ENCODE data around the gene NID2.

Gene NID2, protein sequence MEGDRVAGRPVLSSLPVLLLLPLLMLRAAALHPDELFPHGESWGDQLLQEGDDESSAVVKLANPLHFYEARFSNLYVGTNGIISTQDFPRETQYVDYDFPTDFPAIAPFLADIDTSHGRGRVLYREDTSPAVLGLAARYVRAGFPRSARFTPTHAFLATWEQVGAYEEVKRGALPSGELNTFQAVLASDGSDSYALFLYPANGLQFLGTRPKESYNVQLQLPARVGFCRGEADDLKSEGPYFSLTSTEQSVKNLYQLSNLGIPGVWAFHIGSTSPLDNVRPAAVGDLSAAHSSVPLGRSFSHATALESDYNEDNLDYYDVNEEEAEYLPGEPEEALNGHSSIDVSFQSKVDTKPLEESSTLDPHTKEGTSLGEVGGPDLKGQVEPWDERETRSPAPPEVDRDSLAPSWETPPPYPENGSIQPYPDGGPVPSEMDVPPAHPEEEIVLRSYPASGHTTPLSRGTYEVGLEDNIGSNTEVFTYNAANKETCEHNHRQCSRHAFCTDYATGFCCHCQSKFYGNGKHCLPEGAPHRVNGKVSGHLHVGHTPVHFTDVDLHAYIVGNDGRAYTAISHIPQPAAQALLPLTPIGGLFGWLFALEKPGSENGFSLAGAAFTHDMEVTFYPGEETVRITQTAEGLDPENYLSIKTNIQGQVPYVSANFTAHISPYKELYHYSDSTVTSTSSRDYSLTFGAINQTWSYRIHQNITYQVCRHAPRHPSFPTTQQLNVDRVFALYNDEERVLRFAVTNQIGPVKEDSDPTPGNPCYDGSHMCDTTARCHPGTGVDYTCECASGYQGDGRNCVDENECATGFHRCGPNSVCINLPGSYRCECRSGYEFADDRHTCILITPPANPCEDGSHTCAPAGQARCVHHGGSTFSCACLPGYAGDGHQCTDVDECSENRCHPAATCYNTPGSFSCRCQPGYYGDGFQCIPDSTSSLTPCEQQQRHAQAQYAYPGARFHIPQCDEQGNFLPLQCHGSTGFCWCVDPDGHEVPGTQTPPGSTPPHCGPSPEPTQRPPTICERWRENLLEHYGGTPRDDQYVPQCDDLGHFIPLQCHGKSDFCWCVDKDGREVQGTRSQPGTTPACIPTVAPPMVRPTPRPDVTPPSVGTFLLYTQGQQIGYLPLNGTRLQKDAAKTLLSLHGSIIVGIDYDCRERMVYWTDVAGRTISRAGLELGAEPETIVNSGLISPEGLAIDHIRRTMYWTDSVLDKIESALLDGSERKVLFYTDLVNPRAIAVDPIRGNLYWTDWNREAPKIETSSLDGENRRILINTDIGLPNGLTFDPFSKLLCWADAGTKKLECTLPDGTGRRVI (N-terminal part only)

DNA sequence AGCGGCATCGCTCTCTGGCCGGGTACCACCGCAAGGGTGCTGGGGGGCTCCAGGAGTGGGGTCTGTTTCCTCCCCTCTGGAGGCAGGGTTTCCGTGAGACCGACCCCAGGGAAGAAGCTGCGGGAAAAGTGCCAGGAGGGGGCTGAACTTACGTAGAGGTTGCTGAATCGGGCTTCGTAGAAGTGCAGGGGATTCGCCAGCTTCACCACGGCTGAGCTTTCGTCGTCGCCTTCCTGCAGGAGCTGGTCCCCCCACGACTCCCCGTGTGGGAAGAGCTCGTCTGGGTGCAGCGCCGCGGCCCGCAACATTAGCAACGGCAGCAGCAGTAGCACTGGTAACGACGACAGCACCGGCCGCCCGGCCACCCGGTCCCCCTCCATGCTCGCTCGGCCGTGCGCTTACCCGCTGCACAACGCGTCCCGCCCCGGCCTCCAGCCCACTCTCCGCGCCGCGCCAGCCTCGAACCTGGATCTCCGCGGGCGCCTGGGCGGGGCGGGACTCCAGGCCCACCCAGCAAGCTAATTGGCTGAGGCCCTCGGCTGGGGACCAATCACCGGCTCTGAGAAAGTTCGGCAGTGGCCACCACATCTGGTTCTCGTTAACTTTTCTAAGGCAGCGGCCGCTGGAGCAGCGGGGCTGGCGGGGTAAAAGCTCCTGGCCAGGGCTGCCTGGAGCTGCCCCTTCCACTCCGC is at the start of gene NID2:
TSS of gene NID2 (minus strand) at position 445 of the 692 bp plus-strand sequence. CDS start at position 380, 65 bp downstream.
- DNase-seq, result no peak

DNA sequence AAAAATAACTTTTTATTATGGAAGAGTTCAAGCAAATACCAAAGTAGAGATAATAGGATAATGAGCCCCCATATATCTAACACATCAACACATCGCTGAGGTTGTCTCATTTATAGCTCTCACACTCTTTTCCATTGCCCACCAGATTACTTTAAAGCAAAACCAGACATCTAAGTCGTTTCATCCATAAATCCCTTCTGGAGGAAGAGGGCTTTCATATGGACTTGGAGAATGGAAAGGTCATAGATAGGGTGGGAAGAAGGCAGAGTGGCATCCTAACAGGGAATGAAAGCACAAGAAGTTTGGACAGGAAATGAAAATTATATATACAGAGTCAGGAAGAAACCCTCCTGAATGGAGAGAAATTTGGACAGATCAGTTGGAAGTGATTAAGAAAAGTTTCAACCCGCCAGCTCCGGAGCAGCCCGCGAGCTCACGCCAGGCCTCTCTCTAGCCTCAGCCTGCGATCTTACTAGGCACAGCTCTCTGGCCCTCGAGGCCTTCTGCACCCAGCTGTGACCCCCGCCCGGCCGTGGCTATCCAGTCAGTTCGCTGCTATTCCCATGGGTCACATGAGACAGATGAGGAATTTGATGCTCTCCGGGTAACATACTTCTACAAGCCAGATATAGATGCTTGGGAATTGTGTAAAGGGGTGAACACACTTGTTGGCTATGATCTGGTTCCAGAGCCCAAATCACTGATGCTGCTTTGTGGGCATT is 48.4 kb upstream of the NID2 start:
- DNase-seq, result no peak

DNA sequence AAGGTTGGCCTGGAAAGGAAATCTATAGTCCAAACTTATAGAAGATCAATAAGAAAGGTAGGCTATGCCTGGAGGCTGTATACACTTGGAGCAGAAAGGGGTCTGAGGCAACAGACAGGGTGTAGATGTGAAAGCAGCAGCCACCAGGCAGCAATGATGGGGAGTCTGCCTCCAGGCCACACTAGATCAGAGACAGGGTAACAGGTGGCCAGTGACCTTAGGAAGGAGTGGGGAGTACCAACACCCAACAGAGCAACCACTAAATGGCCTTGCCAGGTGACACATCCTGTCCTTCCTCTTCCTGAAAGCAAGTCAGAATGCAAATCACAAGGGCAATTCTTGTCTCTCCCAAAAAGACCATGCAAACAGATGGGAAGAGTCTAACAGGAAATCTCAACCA is 46.4 kb upstream of the NID2 start:
- no peak for DNase-seq

DNA sequence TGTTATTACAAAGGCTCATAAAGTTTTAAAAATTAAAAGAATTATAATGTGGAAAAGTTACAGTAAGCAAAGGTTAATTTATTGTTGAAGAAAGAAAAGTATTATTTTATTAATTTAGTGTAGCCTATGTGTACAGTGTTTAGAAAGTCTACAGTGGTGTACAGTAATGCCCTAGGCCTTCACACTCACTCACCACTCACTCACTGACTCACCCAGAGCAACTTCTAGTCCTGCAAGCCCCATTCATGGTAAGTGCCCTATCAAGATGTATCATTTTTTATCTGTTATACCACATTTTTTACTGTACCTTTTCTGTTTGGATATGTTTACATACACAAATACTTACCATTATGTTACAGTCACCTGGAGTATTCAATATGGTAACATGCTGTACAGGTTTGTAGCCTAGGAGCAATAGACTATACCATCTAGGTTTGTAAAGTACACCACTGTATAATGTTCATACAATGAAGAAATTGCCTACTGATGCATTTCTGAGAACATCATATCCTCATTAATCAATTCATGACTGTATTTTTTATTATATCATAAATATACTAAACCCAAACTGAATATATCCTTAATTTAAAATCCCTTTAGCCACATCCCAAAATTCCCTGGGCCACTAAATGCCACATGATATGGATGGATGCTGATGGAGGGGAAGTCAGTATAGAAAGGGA is 43.6 kb upstream of the NID2 start:
- DNase-seq, result no peak

DNA sequence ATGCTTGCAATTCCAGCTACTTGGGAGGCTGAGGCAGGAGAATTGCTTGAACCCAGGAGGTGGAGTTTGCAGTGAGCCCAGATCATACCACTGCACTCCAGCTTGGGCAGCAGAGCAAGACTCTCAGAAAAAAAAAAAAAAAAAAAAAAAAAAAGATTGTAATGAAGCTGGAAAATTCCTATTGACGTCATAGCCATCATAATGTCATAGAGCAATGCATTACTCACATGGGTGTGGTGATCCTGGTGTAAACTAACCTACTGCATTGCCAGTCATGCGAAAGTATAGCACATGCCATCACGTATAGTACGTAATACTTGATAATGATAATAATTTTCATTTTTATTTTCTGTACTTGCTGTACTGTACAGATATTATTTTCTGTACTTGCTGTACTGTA is 42.7 kb upstream of the NID2 start:
- no peak for DNase-seq

DNA sequence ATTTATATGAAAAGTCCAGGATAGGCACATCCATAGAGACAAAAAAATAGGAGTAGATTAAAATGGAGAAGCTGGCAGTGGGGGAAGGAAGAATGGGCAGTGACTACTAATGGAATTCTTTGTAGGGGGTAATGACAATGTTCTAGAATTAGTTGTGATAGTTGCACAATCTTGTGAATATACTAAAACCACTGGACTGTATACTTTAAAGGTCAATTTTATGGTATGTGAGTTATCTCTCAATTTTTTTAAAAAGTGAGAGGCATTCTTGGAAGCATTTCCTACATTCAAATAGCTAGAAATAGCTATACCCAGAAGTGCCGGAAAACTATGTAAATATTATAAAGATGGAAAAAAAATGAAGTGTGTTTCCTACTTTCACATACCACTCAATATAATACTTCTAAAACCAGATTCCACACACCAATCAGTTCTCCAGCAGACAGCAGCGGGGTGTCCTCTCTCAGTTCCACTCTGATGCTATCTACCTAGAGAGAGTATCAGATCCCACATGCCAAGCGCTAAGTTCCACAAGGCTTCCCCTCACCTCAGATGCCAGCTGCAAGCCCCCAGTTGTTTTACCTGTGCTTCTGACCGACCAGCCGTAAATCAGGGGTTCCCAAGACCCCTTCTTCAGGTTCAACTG is 41.7 kb upstream of the NID2 start:
- no peak for DNase-seq

DNA sequence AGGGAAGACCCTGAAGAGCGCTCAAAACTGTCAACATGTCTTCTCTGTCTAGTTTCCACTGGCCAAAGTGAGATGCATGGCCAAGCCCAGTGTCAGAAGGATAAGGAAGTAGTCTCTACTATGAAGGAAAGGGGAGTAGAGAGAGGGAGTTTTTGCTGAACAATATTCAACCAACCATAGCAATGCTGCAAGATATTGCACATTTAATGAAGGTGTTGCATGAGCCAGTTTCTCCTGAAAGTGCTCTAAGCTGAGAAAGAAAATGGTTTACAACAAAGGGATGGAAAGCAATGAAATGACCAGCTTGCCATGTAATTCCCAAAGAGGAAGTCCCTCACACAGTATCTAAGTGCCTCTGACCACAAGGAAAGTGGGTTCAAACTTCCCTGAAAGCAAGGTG is 40.0 kb upstream of the NID2 start:
- no peak for DNase-seq

DNA sequence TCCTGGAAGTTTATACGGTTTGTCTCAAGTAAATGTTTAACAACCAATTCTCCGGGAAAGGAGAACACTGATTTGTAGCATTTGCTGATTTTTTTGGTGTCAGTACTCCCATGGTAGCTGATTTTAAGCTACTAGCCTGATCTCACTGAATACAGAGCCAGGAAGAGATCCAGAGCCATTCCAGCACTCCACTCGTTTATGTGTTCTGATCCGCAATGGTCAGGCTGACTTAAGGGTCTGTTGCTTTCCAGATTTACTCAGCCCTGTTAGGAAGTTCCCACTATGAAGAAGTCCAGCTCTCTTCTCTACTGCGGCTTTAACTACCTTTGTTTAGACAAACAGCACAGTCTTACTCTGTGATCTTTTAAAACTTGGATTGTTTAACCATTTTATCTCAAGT is 38.0 kb upstream of the NID2 start:
- no peak for DNase-seq

DNA sequence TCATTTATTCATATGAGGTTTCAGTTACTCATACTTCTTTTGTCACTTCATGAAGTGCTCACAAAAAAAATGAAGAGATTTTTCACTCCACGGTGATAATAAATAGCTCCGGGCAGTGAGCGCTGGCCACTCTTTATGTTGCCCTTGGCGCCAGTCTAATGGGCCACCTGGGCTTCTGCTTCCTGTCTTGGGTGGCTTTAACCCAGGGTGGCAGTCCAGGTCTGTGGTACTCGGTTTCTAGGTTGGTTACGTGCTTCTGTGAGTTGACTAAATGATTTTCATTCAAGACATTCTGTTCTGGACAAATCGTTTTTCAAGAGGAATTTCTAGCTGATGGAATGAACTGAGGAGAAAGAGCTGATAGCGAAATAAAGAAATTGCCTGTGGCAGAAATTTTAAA is 34.6 kb upstream of the NID2 start:
- DNase-seq, result no peak

DNA sequence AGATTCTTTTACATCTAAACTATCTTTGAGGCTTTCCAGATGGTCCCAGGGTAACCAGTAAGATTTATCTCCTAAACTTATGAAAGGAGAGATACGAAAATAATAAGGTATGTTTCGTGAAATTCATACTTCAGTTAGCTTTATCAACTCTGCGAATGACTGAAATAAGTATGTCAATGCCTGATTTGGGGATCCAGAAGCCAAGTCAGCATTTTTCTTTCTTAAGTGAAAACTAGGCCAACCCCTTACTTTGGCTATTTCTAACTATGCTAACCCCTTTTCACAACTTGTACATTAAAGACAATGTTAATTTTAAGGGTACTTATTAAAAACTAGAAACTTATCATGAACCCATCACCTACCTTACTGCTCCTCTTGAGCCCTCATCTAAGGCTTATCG is 26.9 kb upstream of the NID2 start:
- no peak for DNase-seq

DNA sequence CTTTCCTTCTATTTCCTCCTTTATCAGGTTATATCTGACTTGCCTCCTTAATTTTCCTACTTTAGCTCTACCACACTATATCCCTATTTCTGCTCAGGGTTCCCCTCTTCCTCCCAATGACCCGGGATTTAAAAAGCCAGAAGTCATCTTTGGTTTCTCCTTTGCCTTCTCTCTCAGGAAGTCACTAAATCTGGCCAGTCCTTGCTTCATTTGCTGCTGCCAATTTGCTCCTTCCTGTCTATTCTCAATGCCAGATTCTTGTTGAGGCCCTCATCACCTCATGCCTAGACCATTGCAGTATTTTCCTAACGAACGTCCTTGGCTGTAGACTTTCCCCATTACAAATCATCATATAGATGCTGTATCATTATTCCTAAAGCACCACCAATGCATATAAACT is 26.5 kb upstream of the NID2 start:
- no peak for DNase-seq

DNA sequence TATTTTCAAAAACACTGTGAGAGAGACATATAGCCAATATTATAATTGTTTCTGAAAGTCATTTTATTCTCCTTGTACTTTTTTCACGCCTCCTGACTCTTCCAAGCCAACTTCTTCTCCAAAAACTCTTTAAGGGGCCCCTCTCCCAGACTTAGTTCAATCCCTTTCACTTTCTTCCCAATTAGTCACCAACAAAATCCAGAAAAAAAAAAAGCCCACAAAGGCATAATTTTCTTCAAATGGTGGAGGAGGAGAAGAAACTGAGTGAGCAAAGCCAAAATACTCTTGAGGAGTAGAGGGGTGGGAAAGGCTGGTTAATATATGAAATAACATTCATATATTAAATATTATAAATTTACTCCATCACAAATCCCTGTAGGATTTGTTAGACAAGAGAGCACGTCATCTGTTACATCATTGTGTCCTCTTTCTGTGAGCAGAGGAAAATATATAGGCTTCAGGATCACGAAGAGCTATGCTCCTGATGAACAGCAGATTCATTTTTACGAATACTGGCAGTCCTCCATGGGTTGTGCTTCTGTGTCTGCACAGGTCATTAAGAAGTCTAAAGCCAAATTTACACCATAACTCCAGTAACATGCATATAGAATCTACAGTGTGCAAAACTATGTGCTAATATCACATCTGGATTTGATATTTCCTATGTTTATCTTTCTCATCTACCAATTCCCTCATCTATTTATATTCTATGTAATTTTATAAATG is 25.9 kb upstream of the NID2 start:
- no peak for DNase-seq

DNA sequence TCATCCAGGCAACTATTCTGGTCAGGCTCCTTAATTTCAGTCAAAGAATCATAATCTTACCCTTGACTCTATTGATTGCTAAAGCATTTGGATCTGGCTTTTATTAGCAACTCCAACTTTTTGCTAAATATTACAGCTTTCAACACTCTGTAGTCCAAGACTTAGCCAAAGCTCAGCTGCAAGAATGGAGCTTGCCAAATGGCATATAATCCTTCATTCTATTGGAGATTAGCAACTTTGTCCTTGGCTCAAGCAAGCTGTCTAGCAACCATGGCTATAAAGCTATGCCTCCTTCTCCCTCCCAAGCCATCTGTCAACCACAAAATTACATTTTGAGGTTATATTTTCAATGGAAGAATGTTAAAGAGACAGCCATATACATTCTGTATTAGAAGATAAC is 23.1 kb upstream of the NID2 start:
- no peak for DNase-seq

DNA sequence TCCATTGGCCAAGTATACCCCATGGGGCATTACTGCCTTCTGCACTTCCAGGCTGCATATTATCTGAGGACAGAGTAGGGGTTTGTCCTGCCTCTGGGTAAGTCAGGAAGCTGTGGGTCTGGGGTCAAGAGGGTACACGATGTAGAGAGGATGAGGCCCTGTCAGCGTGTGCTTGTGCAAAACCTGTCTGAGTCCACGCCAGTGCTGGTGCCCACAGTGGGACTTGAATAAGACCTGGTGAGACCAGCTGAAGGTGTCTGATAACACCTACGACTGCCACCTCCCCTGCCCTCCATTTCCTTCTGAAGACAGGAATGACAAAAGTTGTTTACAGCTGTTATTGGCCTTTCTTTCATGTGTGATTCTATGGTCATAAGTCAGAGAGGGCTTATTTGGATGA is 22.1 kb upstream of the NID2 start:
- DNase-seq, result no peak

DNA sequence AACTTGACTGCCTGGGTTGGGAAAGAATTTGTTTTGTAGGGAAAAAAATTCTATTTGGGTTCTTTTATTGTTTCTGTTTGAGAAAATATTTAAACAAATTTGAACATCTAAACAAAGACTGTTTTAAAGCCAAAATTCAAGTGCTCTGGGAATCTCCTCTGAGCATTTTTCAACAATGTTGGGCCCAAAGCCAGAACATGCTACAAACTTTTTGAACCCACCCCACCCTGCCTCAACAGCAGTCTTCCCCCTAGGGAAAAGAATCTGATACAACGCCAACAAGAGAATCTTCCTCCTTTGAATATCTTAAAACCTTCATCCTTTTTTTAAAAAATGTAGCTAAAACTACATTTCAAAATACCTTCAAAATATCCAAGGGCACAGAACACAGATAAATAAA is 20.4 kb upstream of the NID2 start:
- no peak for DNase-seq

DNA sequence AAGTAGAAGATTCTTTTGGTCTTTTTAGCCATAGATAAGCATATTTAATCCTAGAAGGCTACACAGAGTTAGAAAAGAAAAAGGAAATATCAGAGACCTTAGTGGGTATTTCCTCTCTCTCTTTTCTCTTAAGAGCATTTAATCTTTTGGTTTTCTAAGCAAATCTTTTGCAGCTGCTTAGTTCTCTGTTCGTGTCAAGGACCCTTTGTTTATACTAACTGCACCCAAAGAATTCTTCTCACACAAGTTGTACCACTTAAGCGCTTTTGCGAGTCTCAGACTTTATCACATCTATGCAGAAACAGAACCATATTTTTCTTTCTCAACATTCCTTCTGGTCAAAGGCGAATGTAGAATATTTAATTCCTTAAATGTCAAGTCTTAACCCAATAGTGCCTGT is 17.9 kb upstream of the NID2 start:
- DNase-seq, result no peak

DNA sequence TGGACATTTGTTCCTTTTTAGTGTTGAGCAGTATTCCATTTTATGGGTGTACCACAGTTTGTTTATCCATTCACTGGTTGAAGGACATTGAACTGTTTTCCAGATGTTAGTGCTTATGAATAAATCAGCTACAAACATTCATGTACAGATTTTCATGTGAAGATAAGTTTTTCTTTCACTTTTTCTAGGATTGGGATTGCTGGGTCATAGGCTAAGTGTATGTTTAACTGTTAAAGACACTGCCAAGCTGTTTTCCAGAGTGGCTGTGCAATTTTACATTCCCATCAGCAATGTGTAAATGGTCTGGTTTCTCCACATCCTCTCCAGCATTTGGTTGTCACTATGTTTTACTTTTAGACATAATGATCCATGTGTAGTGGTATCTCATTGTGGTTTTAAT is 14.0 kb upstream of the NID2 start:
- DNase-seq, result no peak

DNA sequence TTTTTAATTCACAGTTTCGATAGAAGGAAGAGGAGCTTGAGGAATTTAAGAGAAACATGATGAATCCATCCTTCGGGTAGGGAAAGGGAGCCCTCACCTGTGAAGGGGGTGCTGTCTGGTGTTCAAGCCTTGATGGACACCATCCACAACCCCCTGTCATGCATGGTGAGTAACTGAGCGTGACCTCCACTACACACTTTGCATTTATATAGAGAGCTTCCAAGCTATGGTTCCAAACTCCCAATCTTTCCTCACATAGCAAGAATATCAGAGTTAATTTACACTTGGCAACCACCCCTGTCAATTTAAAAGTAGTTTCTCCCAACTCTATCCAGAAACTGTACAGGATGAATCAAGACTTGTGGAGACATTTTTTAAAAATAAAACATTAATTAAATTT is 13.1 kb upstream of the NID2 start:
- no peak for DNase-seq

DNA sequence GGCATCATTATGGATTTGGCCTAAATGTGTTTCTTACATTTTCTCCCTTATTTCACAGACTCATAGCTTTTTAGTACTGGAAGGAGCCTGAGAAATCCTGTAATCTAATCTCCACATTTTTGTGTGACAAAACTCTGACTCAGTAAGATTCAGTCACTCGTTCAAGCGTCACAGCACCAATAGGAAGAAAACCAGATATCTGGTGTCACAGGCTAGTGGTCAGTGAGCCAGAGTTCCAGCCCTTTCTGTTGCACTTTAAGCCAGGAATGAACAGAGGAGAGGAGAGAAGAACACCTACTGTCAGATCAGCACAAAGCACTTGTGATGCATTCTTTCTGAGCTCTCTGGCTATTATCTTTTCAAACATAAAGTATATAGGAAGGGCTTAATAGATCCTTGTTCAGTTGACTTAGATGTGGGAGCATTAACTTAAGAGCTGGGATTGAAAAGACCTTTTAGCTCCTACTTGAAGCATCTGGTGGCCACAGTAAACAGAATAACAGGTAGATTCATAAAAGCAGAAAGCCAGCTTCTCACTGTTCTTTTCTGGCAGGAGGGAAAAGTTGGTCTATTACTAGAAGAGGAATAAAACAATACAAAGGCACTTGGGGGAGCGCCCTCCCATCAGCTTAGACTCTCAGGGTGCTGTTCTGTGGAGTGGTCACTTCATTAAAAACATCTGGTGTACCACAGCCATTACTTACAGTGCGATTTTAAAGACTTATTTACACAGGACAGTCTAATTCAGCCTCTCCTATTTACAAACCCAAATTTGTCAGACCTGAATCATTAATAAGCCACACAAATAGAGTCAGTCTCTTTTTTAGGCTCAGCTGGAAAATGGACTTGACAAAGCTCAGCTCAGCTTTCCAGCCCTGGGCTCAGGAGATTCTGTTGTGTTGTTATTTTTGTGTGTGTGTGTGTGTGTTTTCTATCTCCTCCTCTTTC is 12.2 kb upstream of the NID2 start:
- no peak for DNase-seq

Data from NCI-H1048 (cell line).